ENCODE results near the gene PPIB.

The PPIB gene

GRCh38 chr15:64158363-64159134, 4.3 kb downstream of the PPIB start:
- Histone ChIP-seq H3K9me3 (ENCODE audit: control insufficient read depth in 2 of 2, low read length in 2 of 2) (no peaks in the 10 kb centered on the region), H3K27me3 (ENCODE audit: control insufficient read depth in 2 of 2, insufficient read depth in 2 of 2, low read length in 2 of 2) (no peaks in the 10 kb centered on the region), H3K9ac (ENCODE audit: low read depth in 1 of 2, low read length in 2 of 2) (no peak overlapping the region), H3K4me1 (ENCODE audit: control insufficient read depth in 2 of 2, insufficient read depth in 2 of 2, low read length in 2 of 2) (peaks cover 9 to 18% of the 10 kb centered on the region in 2 donors), H3K4me3 (ENCODE audit: low read length in 2 of 2) (no peak overlapping the region), H3K36me3 (ENCODE audit: control insufficient read depth in 2 of 2, insufficient read depth in 2 of 2, low read length in 2 of 2) (peaks cover 54 to 62% of the 10 kb centered on the region in 2 donors), H3K27ac (ENCODE audit: low read depth in 2 of 2, low read length in 2 of 2) (no peak overlapping the region)

GRCh38 chr15:64157599-64158125, 5.2 kb downstream of the PPIB start:
- H3K4me1 ChIP-seq (ENCODE audit: control insufficient read depth in 2 of 2, insufficient read depth in 2 of 2, low read length in 2 of 2), result peaks cover 9 to 16% of the 10 kb centered on the region in 2 donors
- H3K27me3 ChIP-seq (ENCODE audit: control insufficient read depth in 2 of 2, insufficient read depth in 2 of 2, low read length in 2 of 2), result peaks cover 4% of the 10 kb centered on the region in 2 donors
- no peak overlapping the region for H3K9ac ChIP-seq (ENCODE audit: low read depth in 1 of 2, low read length in 2 of 2)
- H3K4me3 ChIP-seq (ENCODE audit: low read length in 2 of 2), result no peak overlapping the region
- H3K27ac ChIP-seq (ENCODE audit: low read depth in 2 of 2, low read length in 2 of 2), result no peak overlapping the region
- no peaks in the 10 kb centered on the region for H3K9me3 ChIP-seq (ENCODE audit: control insufficient read depth in 2 of 2, low read length in 2 of 2)
- peaks cover 54 to 62% of the 10 kb centered on the region in 2 donors for H3K36me3 ChIP-seq (ENCODE audit: control insufficient read depth in 2 of 2, insufficient read depth in 2 of 2, low read length in 2 of 2)

GRCh38 chr15:64156652-64157331, 6.0 kb downstream of the PPIB start:
- H3K9me3 ChIP-seq (ENCODE audit: control insufficient read depth in 2 of 2, low read length in 2 of 2), result no peaks in the 10 kb centered on the region
- no peak overlapping the region for H3K27ac ChIP-seq (ENCODE audit: low read depth in 2 of 2, low read length in 2 of 2)
- no peak overlapping the region for H3K4me3 ChIP-seq (ENCODE audit: low read length in 2 of 2)
- H3K9ac ChIP-seq (ENCODE audit: low read depth in 1 of 2, low read length in 2 of 2), result no peak overlapping the region
- peaks cover 7 to 12% of the 10 kb centered on the region in 2 donors for H3K27me3 ChIP-seq (ENCODE audit: control insufficient read depth in 2 of 2, insufficient read depth in 2 of 2, low read length in 2 of 2)
- H3K4me1 ChIP-seq (ENCODE audit: control insufficient read depth in 2 of 2, insufficient read depth in 2 of 2, low read length in 2 of 2), result peaks cover 9 to 17% of the 10 kb centered on the region in 2 donors
- H3K36me3 ChIP-seq (ENCODE audit: control insufficient read depth in 2 of 2, insufficient read depth in 2 of 2, low read length in 2 of 2), result peaks cover 54 to 61% of the 10 kb centered on the region in 2 donors

- Histone ChIP-seq H3K27ac (ENCODE audit: low read depth in 2 of 2, low read length in 2 of 2) (no peak overlapping the region), H3K9me3 (ENCODE audit: control insufficient read depth in 2 of 2, low read length in 2 of 2) (no peaks in the 10 kb centered on the region), H3K36me3 (ENCODE audit: control insufficient read depth in 2 of 2, insufficient read depth in 2 of 2, low read length in 2 of 2) (peaks cover 54 to 59% of the 10 kb centered on the region in 2 donors), H3K9ac (ENCODE audit: low read depth in 1 of 2, low read length in 2 of 2) (no peak overlapping the region), H3K4me3 (ENCODE audit: low read length in 2 of 2) (no peak overlapping the region), H3K4me1 (ENCODE audit: control insufficient read depth in 2 of 2, insufficient read depth in 2 of 2, low read length in 2 of 2) (peaks cover 7 to 12% of the 10 kb centered on the region in 2 donors), H3K27me3 (ENCODE audit: control insufficient read depth in 2 of 2, insufficient read depth in 2 of 2, low read length in 2 of 2) (peaks cover 7 to 13% of the 10 kb centered on the region in 2 donors)
Observed at GRCh38 chr15:64155802-64156651, 6.8 kb downstream of the PPIB start.

- Histone ChIP-seq H3K4me3 (ENCODE audit: low read length in 2 of 2) (no peak overlapping the region), H3K27ac (ENCODE audit: low read depth in 2 of 2, low read length in 2 of 2) (no peak overlapping the region), H3K4me1 (ENCODE audit: control insufficient read depth in 2 of 2, insufficient read depth in 2 of 2, low read length in 2 of 2) (peaks cover 7 to 12% of the 10 kb centered on the region in 2 donors), H3K9me3 (ENCODE audit: control insufficient read depth in 2 of 2, low read length in 2 of 2) (no peaks in the 10 kb centered on the region), H3K36me3 (ENCODE audit: control insufficient read depth in 2 of 2, insufficient read depth in 2 of 2, low read length in 2 of 2) (peaks cover 39 to 42% of the 10 kb centered on the region in 2 donors), H3K27me3 (ENCODE audit: control insufficient read depth in 2 of 2, insufficient read depth in 2 of 2, low read length in 2 of 2) (peaks cover 7 to 13% of the 10 kb centered on the region in 2 donors), H3K9ac (ENCODE audit: low read depth in 1 of 2, low read length in 2 of 2) (no peak overlapping the region)
Observed at GRCh38 chr15:64153480-64154367, 9.1 kb downstream of the PPIB start.

GRCh38 chr15:64152507-64153387, 10.1 kb downstream of the PPIB start:
- peaks cover 7 to 13% of the 10 kb centered on the region in 2 donors for H3K27me3 ChIP-seq (ENCODE audit: control insufficient read depth in 2 of 2, insufficient read depth in 2 of 2, low read length in 2 of 2)
- H3K9ac ChIP-seq (ENCODE audit: low read depth in 1 of 2, low read length in 2 of 2), result no peak overlapping the region
- H3K36me3 ChIP-seq (ENCODE audit: control insufficient read depth in 2 of 2, insufficient read depth in 2 of 2, low read length in 2 of 2), result peaks cover 29 to 33% of the 10 kb centered on the region in 2 donors
- H3K4me1 ChIP-seq (ENCODE audit: control insufficient read depth in 2 of 2, insufficient read depth in 2 of 2, low read length in 2 of 2), result peaks cover 7 to 12% of the 10 kb centered on the region in 2 donors
- no peak overlapping the region for H3K27ac ChIP-seq (ENCODE audit: low read depth in 2 of 2, low read length in 2 of 2)
- peak overlapping the region in 1 of 2 donors; percentile 44 for H3K4me3 ChIP-seq (ENCODE audit: low read length in 2 of 2)
- no peaks in the 10 kb centered on the region for H3K9me3 ChIP-seq (ENCODE audit: control insufficient read depth in 2 of 2, low read length in 2 of 2)

- no peaks in the 10 kb centered on the region for H3K9me3 ChIP-seq (ENCODE audit: control insufficient read depth in 2 of 2, low read length in 2 of 2)
- H3K9ac ChIP-seq (ENCODE audit: low read depth in 1 of 2, low read length in 2 of 2), result peak within 1 kb of the TSS in 1 of 2 donors; percentile 48
- H3K36me3 ChIP-seq (ENCODE audit: control insufficient read depth in 2 of 2, insufficient read depth in 2 of 2, low read length in 2 of 2), result peaks cover 21 to 24% of the 10 kb centered on the region in 2 donors
- H3K4me3 ChIP-seq (ENCODE audit: low read length in 2 of 2), result peak within 1 kb of the TSS; percentile 46 to 67
- H3K4me1 ChIP-seq (ENCODE audit: control insufficient read depth in 2 of 2, insufficient read depth in 2 of 2, low read length in 2 of 2), result peaks cover 7 to 12% of the 10 kb centered on the region in 2 donors
- peaks cover 7 to 13% of the 10 kb centered on the region in 2 donors for H3K27me3 ChIP-seq (ENCODE audit: control insufficient read depth in 2 of 2, insufficient read depth in 2 of 2, low read length in 2 of 2)
- H3K27ac ChIP-seq (ENCODE audit: low read depth in 2 of 2, low read length in 2 of 2), result no peak within 1 kb of the TSS
Observed at GRCh38 chr15:64151727-64152506, 10.9 kb downstream of the PPIB start, which contains the start of gene SNX22. TSS of gene SNX22 (plus strand) at chr15:64151731. CDS start at chr15:64151776, 45 bp downstream.

GRCh38 chr15:64149893-64150578, 12.8 kb downstream of the PPIB start:
- no peak overlapping the region for H3K27ac ChIP-seq (ENCODE audit: low read depth in 2 of 2, low read length in 2 of 2)
- H3K4me1 ChIP-seq (ENCODE audit: control insufficient read depth in 2 of 2, insufficient read depth in 2 of 2, low read length in 2 of 2), result peaks cover 7 to 12% of the 10 kb centered on the region in 2 donors
- H3K4me3 ChIP-seq (ENCODE audit: low read length in 2 of 2), result no peak overlapping the region
- peaks cover 7 to 13% of the 10 kb centered on the region in 2 donors for H3K27me3 ChIP-seq (ENCODE audit: control insufficient read depth in 2 of 2, insufficient read depth in 2 of 2, low read length in 2 of 2)
- H3K9ac ChIP-seq (ENCODE audit: low read depth in 1 of 2, low read length in 2 of 2), result no peak overlapping the region
- H3K9me3 ChIP-seq (ENCODE audit: control insufficient read depth in 2 of 2, low read length in 2 of 2), result no peaks in the 10 kb centered on the region
- peaks cover 4 to 14% of the 10 kb centered on the region in 2 donors for H3K36me3 ChIP-seq (ENCODE audit: control insufficient read depth in 2 of 2, insufficient read depth in 2 of 2, low read length in 2 of 2)

Data from mucosa of rectum (tissue), 2 donors.